Neural progenitor cell (in vitro differentiated cells): ENCODE measurements around the gene P4HTM.

Experiments
- CTCF ChIP-seq: fragments of 200-600 bp; sonication (generic); IDR thresholded peaks from 2 replicates; pipeline ENCODE4 v1.5.1; 2017; ENCODE audit warnings: antibody characterized with exemption, mild to moderate bottlenecking
- EZH2 ChIP-seq: fragments of 200-600 bp; sonication (generic); IDR thresholded peaks from 2 replicates; pipeline ENCODE4 v1.6.1; 2017; ENCODE audit warnings: antibody characterized with exemption, mild to moderate bottlenecking, moderate library complexity

GRCh38 chr3:49005998-49006397, 16.0 kb downstream of the P4HTM start:
- TF ChIP-seq CTCF (no peak), EZH2 (no peak)
